ENCODE data around the gene TMEM266.

TMEM266 gene

GRCh38 chr15:76162036-76162398, 102.2 kb downstream of the TMEM266 start:
- Histone ChIP-seq H2AFZ (ENCODE audit: low read length) (no peak overlapping the region), H3K9me3 (replicated peaks; ENCODE audit: insufficient read depth, low read length) (no peaks in the 10 kb centered on the region), H3K36me3 (replicated peaks; ENCODE audit: insufficient read depth, low read length) (no peaks in the 10 kb centered on the region), H3F3A (ENCODE audit: insufficient read depth, low read length) (no peaks in the 10 kb centered on the region), H3K4me1 (ENCODE audit: low read length) (no peaks in the 10 kb centered on the region), H3K79me2 (ENCODE audit: low read length) (no peaks in the 10 kb centered on the region), H3K27me3 (replicated peaks; ENCODE audit: insufficient read depth, low read length) (no peaks in the 10 kb centered on the region), H4K20me1 (ENCODE audit: insufficient read depth, low read length) (no peaks in the 10 kb centered on the region), H3K27ac (ENCODE audit: low read length) (no peak overlapping the region), H3K4me2 (ENCODE audit: low read depth, low read length) (no peak overlapping the region), H3K9ac (ENCODE audit: low read length) (no peak overlapping the region), H3K9me2 (replicated peaks; ENCODE audit: insufficient read depth, low read length) (no peaks in the 10 kb centered on the region), H3K4me3 (ENCODE audit: low read length) (no peak overlapping the region)
- no peak for TF ChIP-seq EZH2phosphoT487 (IDR thresholded peaks at IDR 0.05; ENCODE audit: low read length)
- TF ChIP-seq, protein P1, sequence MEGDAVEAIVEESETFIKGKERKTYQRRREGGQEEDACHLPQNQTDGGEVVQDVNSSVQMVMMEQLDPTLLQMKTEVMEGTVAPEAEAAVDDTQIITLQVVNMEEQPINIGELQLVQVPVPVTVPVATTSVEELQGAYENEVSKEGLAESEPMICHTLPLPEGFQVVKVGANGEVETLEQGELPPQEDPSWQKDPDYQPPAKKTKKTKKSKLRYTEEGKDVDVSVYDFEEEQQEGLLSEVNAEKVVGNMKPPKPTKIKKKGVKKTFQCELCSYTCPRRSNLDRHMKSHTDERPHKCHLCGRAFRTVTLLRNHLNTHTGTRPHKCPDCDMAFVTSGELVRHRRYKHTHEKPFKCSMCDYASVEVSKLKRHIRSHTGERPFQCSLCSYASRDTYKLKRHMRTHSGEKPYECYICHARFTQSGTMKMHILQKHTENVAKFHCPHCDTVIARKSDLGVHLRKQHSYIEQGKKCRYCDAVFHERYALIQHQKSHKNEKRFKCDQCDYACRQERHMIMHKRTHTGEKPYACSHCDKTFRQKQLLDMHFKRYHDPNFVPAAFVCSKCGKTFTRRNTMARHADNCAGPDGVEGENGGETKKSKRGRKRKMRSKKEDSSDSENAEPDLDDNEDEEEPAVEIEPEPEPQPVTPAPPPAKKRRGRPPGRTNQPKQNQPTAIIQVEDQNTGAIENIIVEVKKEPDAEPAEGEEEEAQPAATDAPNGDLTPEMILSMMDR (IDR thresholded peaks at IDR 0.05; ENCODE audit: low read length) = no peak
- TF ChIP-seq EZH2 (optimal IDR thresholded peaks at IDR 0.05; ENCODE audit: low read depth, low read length) = no peak
- DNase-seq = no peak

- H3K9ac ChIP-seq (ENCODE audit: low read length) = no peak overlapping the region
- no peak for DNase-seq
These were observed 103.1 kb downstream of the TMEM266 start for GRCh38 chr15:76162784-76163456.

DNA sequence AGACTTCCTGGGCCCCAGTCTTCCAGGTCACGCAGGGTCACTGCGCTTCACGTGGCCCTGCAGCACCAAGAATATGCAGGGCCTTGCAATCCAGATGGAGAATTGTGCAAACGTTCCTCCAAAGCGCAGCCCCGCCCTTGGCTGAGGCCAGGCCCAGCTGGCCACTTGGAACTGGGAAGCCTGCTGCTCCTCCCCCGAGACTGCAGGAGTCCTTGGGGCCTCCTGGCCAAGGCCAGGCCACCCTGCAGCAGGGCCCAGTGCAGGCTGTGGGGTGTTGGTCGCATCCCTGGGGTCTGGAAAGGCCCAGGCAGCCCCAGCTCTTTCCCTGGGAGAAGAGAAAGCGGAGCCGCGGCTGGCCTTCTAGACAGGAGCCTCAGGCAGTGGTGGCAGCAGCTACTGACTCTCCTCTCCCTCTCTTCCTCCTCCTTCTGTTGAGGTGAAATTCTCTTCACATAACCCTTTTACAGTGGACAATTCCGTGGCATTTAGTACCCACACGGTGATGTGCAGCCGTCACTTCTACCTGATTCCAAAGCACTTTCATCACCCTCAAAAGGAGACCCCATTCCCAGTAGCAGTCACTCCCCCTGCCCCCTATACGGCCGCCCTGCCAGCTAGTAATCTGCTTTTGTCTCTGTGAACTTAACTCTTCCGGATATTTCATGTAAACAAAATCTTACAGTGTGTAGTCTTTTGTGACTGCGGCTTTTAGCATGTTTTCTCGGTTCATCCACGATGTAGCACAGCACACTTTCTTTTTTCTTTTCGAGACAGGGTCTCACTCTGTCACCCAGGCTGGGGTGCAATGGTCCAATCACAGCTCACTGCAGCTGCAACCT, 103.9 kb downstream of the TMEM266 start:
- H3K4me1 ChIP-seq (ENCODE audit: low read length) = no peaks in the 10 kb centered on the region
- H2AFZ ChIP-seq (ENCODE audit: low read length) = no peak overlapping the region
- H3K36me3 ChIP-seq (replicated peaks; ENCODE audit: insufficient read depth, low read length) = no peaks in the 10 kb centered on the region
- TF ChIP-seq, protein P1 (IDR thresholded peaks at IDR 0.05; ENCODE audit: low read length) = no peak
- TF ChIP-seq EZH2 (optimal IDR thresholded peaks at IDR 0.05; ENCODE audit: low read depth, low read length) (no peak), EZH2phosphoT487 (IDR thresholded peaks at IDR 0.05; ENCODE audit: low read length) (no peak)
- no peak for DNase-seq
- H3K27me3 ChIP-seq (replicated peaks; ENCODE audit: insufficient read depth, low read length) = no peaks in the 10 kb centered on the region
- H3K9me2 ChIP-seq (replicated peaks; ENCODE audit: insufficient read depth, low read length) = no peaks in the 10 kb centered on the region
- no peaks in the 10 kb centered on the region for H3F3A ChIP-seq (ENCODE audit: insufficient read depth, low read length)
- no peak overlapping the region for H3K4me3 ChIP-seq (ENCODE audit: low read length)
- H3K27ac ChIP-seq (ENCODE audit: low read length) = no peak overlapping the region
- H3K79me2 ChIP-seq (ENCODE audit: low read length) = no peaks in the 10 kb centered on the region
- no peaks in the 10 kb centered on the region for H4K20me1 ChIP-seq (ENCODE audit: insufficient read depth, low read length)
- H3K9me3 ChIP-seq (replicated peaks; ENCODE audit: insufficient read depth, low read length) = no peaks in the 10 kb centered on the region
- H3K9ac ChIP-seq (ENCODE audit: low read length) = no peak overlapping the region
- no peak overlapping the region for H3K4me2 ChIP-seq (ENCODE audit: low read depth, low read length)

More at GRCh38 chr15:76162784-76163456, 103.1 kb downstream of the TMEM266 start:
- H3K4me2 ChIP-seq (ENCODE audit: low read depth, low read length) = no peak overlapping the region
- no peak overlapping the region for H3K4me3 ChIP-seq (ENCODE audit: low read length)
- no peaks in the 10 kb centered on the region for H3F3A ChIP-seq (ENCODE audit: insufficient read depth, low read length)
- TF ChIP-seq, protein P1 (IDR thresholded peaks at IDR 0.05; ENCODE audit: low read length) = no peak
- TF ChIP-seq EZH2phosphoT487 (IDR thresholded peaks at IDR 0.05; ENCODE audit: low read length) (no peak), EZH2 (optimal IDR thresholded peaks at IDR 0.05; ENCODE audit: low read depth, low read length) (no peak)
- no peaks in the 10 kb centered on the region for H3K79me2 ChIP-seq (ENCODE audit: low read length)
- H3K9me2 ChIP-seq (replicated peaks; ENCODE audit: insufficient read depth, low read length) = no peaks in the 10 kb centered on the region
- H3K4me1 ChIP-seq (ENCODE audit: low read length) = no peaks in the 10 kb centered on the region
- H3K27me3 ChIP-seq (replicated peaks; ENCODE audit: insufficient read depth, low read length) = no peaks in the 10 kb centered on the region
- H2AFZ ChIP-seq (ENCODE audit: low read length) = no peak overlapping the region
- H3K9me3 ChIP-seq (replicated peaks; ENCODE audit: insufficient read depth, low read length) = no peaks in the 10 kb centered on the region
- no peaks in the 10 kb centered on the region for H4K20me1 ChIP-seq (ENCODE audit: insufficient read depth, low read length)
- H3K36me3 ChIP-seq (replicated peaks; ENCODE audit: insufficient read depth, low read length) = no peaks in the 10 kb centered on the region
- H3K27ac ChIP-seq (ENCODE audit: low read length) = no peak overlapping the region

All from MM.1S (cell line).